ENCODE data around the gene PTPN4. TPM values are rescaled to one million over a fixed set of nuclear protein-coding genes. Genes with fewer than 3 reads are reported as not detected.
"Not testable (repeated sequence)": the region's sequence is repeated elsewhere in the genome, so short reads cannot be mapped to it uniquely, and the experiment has no call there.

PTPN4 gene
- total RNA-seq, 1 donor from 2014 or later: 51.7 TPM

- H3K36me3 Mint-ChIP-seq: peaks cover 60% of the 10 kb centered on the region
- no peak overlapping the region for H3K27ac Mint-ChIP-seq
- no peaks in the 10 kb centered on the region for H3K4me1 Mint-ChIP-seq
- DNase-seq (ENCODE audit: low spot score in 2 of 2, unreplicated experiment in 2 of 2): no peak
- no peaks in the 10 kb centered on the region for H3K27me3 Mint-ChIP-seq (ENCODE audit: low read depth)
- peaks cover 4% of the 10 kb centered on the region for H3K9me3 Mint-ChIP-seq
- no peak overlapping the region for H3K4me3 Mint-ChIP-seq
- TF ChIP-seq, protein P1, sequence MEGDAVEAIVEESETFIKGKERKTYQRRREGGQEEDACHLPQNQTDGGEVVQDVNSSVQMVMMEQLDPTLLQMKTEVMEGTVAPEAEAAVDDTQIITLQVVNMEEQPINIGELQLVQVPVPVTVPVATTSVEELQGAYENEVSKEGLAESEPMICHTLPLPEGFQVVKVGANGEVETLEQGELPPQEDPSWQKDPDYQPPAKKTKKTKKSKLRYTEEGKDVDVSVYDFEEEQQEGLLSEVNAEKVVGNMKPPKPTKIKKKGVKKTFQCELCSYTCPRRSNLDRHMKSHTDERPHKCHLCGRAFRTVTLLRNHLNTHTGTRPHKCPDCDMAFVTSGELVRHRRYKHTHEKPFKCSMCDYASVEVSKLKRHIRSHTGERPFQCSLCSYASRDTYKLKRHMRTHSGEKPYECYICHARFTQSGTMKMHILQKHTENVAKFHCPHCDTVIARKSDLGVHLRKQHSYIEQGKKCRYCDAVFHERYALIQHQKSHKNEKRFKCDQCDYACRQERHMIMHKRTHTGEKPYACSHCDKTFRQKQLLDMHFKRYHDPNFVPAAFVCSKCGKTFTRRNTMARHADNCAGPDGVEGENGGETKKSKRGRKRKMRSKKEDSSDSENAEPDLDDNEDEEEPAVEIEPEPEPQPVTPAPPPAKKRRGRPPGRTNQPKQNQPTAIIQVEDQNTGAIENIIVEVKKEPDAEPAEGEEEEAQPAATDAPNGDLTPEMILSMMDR (IDR thresholded peaks at IDR 0.05; ENCODE audit: unreplicated experiment): no peak
These were observed 201.1 kb downstream of the PTPN4 start for GRCh38 chr2:119960821-119961220.

DNA sequence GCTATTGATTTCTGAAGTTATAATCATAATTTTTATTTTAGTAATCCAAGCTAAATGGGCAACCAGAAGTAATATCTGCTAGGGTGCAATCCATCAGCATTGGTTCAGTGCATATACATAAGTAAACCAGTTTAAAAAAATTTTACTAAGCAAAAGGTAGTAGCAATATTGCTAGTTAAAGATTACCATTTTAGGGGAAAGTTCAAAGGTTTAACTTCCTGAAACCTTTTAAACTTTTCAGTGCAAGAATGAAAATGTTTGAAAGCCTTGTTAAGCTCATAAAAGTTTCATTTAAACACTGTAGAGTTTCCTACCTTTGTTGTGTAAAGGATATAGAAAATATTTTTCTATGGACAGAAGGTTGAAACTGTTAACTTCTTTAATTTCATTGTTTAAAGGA lies 222.2 kb downstream of the PTPN4 start:
- TF ChIP-seq, protein P1 (IDR thresholded peaks at IDR 0.05; ENCODE audit: unreplicated experiment): no peak
- Mint-ChIP-seq H3K4me3 (no peak overlapping the region), H3K27ac (no peak overlapping the region), H3K4me1 (peaks cover 2% of the 10 kb centered on the region), H3K36me3 (peaks cover 3% of the 10 kb centered on the region), H3K27me3 (ENCODE audit: low read depth) (no peaks in the 10 kb centered on the region), H3K9me3 (peaks cover 15% of the 10 kb centered on the region)
- no peak for DNase-seq (ENCODE audit: low spot score in 2 of 2, unreplicated experiment in 2 of 2)

- Mint-ChIP-seq H3K27me3 (ENCODE audit: low read depth) (no peaks in the 10 kb centered on the region), H3K4me1 (peaks cover 2% of the 10 kb centered on the region), H3K27ac (no peak overlapping the region), H3K4me3 (no peak overlapping the region), H3K36me3 (peaks cover 3% of the 10 kb centered on the region), H3K9me3 (peaks cover 15% of the 10 kb centered on the region)
- TF ChIP-seq, protein P1 (IDR thresholded peaks at IDR 0.05; ENCODE audit: unreplicated experiment): no peak
- no peak for DNase-seq (ENCODE audit: low spot score in 2 of 2, unreplicated experiment in 2 of 2)
These were observed 222.8 kb downstream of the PTPN4 start for GRCh38 chr2:119982506-119982905.

- peaks cover 2% of the 10 kb centered on the region for H3K4me1 Mint-ChIP-seq
- no peak overlapping the region for H3K4me3 Mint-ChIP-seq
- TF ChIP-seq, protein P1 (IDR thresholded peaks at IDR 0.05; ENCODE audit: unreplicated experiment): no peak
- no peak overlapping the region for H3K27ac Mint-ChIP-seq
- no peaks in the 10 kb centered on the region for H3K27me3 Mint-ChIP-seq (ENCODE audit: low read depth)
- no peak for DNase-seq (ENCODE audit: low spot score in 2 of 2, unreplicated experiment in 2 of 2)
- H3K9me3 Mint-ChIP-seq: peaks cover 18% of the 10 kb centered on the region
- peaks cover 3% of the 10 kb centered on the region for H3K36me3 Mint-ChIP-seq
These were observed 223.4 kb downstream of the PTPN4 start for GRCh38 chr2:119983108-119983507.

DNA sequence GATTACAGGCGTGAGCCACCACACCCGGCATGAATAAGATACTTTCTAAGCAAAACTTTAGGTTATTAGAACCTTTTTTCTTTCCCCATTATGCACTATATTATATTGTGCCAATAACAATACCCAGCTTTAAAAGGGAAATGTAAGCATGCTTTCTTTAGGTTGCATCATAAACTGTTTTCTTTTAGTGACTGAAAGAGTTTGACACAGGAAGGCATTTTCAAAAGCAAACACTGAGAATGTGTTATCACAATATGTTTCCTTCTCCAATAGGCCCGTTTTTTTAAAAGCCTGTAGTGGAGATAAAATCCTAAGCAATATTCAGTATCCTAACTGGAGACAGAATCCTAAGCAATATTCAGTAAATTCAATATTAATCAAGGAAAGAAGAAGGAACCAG lies 236.4 kb downstream of the PTPN4 start:
- Mint-ChIP-seq H3K4me3 (no peak overlapping the region), H3K27me3 (ENCODE audit: low read depth) (no peaks in the 10 kb centered on the region), H3K9me3 (no peaks in the 10 kb centered on the region), H3K27ac (no peak overlapping the region), H3K36me3 (no peaks in the 10 kb centered on the region), H3K4me1 (no peaks in the 10 kb centered on the region)
- TF ChIP-seq, protein P1 (IDR thresholded peaks at IDR 0.05; ENCODE audit: unreplicated experiment): no peak
- DNase-seq (ENCODE audit: low spot score in 2 of 2, unreplicated experiment in 2 of 2): no peak

GRCh38 chr2:119996896-119997891 lies 237.5 kb downstream of the PTPN4 start:
- not testable (repeated sequence) for H3K27ac Mint-ChIP-seq; H3K27me3 Mint-ChIP-seq (ENCODE audit: low read depth); H3K36me3 Mint-ChIP-seq; H3K9me3 Mint-ChIP-seq; H3K4me3 Mint-ChIP-seq; H3K4me1 Mint-ChIP-seq; DNase-seq (ENCODE audit: low spot score in 2 of 2, unreplicated experiment in 2 of 2)
